Measurements from ENCODE around the gene NASP.

NASP gene

DNA sequence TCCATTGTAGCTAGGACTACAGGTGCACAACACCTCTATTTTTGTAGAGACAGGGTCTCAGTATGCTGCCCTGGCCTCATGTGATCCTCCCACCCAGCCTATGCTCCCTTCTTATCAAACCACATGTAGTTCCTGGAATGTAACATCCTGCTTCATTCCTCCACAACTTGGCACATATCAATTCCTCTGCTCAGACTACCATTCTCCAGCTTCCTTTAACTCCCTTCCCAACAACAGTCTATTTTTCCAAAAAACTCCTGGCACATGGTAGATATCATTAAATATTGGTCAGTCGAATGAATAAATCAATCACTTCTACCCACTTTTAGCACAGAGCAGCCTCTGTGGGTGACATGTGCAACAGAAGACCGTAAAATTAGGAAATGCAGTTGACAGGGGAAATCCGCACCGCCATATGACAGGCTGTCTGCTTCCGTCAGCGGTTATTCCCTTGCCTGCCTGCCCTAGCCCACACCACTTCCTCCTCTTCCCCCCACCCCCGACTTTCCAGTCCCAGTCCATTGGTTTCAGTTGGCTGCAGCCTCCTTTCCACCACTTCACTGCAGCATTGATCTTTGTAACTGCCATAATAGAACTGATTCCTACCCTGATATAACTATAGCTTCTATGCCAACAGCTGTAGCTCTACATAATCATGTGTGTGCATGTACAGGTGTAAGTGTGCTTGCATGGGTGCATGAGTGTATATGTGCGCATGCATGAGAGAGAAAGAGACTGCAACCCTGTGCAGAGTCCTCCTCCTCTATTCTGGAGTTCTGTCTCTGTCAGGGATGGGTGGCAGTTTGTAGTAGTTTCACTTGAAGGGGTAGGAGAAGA lies 40.0 kb upstream of the NASP start:
- TF ChIP-seq CTCF (IDR thresholded peaks at IDR 0.05; ENCODE audit: low read depth, low read length, missing control alignments): no peak
- in situ Hi-C loops (cut with HindIII; ENCODE audit: low sequenced_read_pairs): no loop called here
- H3K4me3 ChIP-seq (ENCODE audit: low read depth, low read length): no peak overlapping the region
- DNase-seq (ENCODE audit: low read depth): no peak

GRCh38 chr1:45544530-45544929 lies 39.3 kb upstream of the NASP start:
- no peak for TF ChIP-seq CTCF (IDR thresholded peaks at IDR 0.05; ENCODE audit: low read depth, low read length, missing control alignments)
- H3K4me3 ChIP-seq (ENCODE audit: low read depth, low read length): no peak overlapping the region
- DNase-seq (ENCODE audit: low read depth): no peak
- in situ Hi-C loops (cut with HindIII; ENCODE audit: low sequenced_read_pairs): no loop called here

GRCh38 chr1:45545019-45545493 lies 38.8 kb upstream of the NASP start:
- no peak for DNase-seq (ENCODE audit: low read depth)
- in situ Hi-C loops (cut with HindIII; ENCODE audit: low sequenced_read_pairs): no loop called here

DNA sequence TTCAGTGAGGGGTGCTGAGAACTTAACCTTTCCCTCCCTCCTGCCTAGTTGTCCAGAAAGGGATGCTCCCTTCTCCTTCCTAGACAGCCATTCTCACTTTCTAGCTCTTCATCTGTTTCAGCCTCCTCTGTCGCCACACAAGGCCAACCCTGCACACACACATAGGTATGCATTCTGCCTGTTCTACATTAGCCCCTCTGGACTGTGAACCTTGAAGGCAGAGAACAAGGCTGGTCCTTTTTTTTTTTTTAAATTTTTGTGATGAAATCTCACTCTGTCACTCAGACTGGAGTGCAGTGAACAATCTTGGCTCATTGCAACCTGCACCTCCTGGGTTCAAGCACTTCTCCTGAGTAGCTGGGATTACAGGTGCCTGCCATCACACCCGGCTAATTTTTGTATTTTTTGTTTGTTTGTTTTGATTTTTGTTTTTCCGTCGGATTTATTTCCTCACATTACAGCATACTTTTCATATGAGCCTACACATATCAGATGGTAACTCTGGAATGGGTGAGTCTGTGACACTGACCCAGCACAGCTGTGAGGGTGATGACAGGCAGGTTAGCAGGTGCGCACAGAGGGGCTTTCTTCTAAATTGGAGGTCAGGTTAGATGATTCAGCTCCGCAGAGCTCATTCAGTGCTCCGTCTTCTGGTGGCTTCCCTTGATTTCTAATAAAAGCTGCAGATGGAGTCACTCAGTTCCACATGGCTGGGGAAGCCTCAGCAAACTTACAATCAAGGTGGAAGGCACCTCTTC lies 38.1 kb upstream of the NASP start:
- TF ChIP-seq CTCF (IDR thresholded peaks at IDR 0.05; ENCODE audit: low read depth, low read length, missing control alignments): no peak
- DNase-seq (ENCODE audit: low read depth): no peak
- no peak overlapping the region for H3K4me3 ChIP-seq (ENCODE audit: low read depth, low read length)
- in situ Hi-C loops (cut with HindIII; ENCODE audit: low sequenced_read_pairs): no loop called here

More at GRCh38 chr1:45545019-45545493, 38.8 kb upstream of the NASP start:
- no peak overlapping the region for H3K4me3 ChIP-seq (ENCODE audit: low read depth, low read length)
- TF ChIP-seq CTCF (IDR thresholded peaks at IDR 0.05; ENCODE audit: low read depth, low read length, missing control alignments): no peak

- peak; percentile 27 for DNase-seq (ENCODE audit: low read depth)
- H3K4me3 ChIP-seq (ENCODE audit: low read depth, low read length): peak within 1 kb of the TSS; percentile 84
- no peak for TF ChIP-seq CTCF (IDR thresholded peaks at IDR 0.05; ENCODE audit: low read depth, low read length, missing control alignments)
- in situ Hi-C loops (cut with HindIII; ENCODE audit: low sequenced_read_pairs): no loop called here
These were observed 33.2 kb upstream of the NASP start, which contains the start of gene AKR1A1 for GRCh38 chr1:45550401-45551351. AKR1A1 (plus strand) TSS chr1:45550826; CDS start chr1:45561795, 10,969 bp downstream.

DNA sequence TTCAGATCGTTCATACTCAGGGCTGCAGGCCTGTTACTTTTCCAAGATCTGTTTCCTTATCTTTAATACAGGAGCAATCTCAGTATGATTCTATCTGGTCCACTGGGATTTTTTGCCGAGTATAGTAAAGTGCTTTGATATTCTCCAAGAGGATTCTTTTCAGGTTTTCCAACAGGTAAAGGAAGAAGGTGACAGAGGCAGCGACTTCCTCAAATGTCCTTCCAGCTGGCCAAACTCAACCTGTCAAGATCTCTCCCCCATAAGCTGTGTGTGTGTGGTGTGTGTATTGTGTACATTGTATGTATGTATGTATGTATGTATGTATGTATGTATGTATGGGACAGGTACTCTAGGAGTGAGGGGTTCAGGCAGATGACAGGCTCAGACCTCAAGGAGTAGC lies 32.2 kb upstream of the NASP start:
- in situ Hi-C loops (cut with HindIII; ENCODE audit: low sequenced_read_pairs): no loop called here
- DNase-seq (ENCODE audit: low read depth): no peak
- H3K4me3 ChIP-seq (ENCODE audit: low read depth, low read length): peak overlapping the region; percentile 84
- no peak for TF ChIP-seq CTCF (IDR thresholded peaks at IDR 0.05; ENCODE audit: low read depth, low read length, missing control alignments)

Data from astrocyte of the cerebellum (primary cell).